GM20000 (cell line): Measurements from ENCODE around the gene HES7.
"Not testable (repeated sequence)": the region's sequence is repeated elsewhere in the genome, so short reads cannot be mapped to it uniquely, and the experiment has no call there.

ENCODE experiments used
- DNase-seq: peaks from one replicate; pipeline ENCODE4 v3.0.0; 2012; ENCODE audit warnings: low spot score
- CTCF ChIP-seq: IDR thresholded peaks from 2 replicates; pipeline ENCODE4 v1.5.1; 2012; ENCODE audit warnings: mild to moderate bottlenecking, control low read depth; ENCODE audit errors: extremely low read depth, missing control alignments

Gene HES7

GRCh38 chr17:8081876-8082275, 42.0 kb downstream of the HES7 start:
- no peak for DNase-seq
- no peak for TF ChIP-seq CTCF

GRCh38 chr17:8080799-8081219, 43.1 kb downstream of the HES7 start:
- DNase-seq: no peak
- TF ChIP-seq CTCF: no peak

- DNase-seq: no peak
- no peak for TF ChIP-seq CTCF
Observed at GRCh38 chr17:8080208-8080798, 43.6 kb downstream of the HES7 start.

- DNase-seq: peak; percentile 94
- TF ChIP-seq CTCF: peak; percentile 76
Observed at GRCh38 chr17:8079291-8080207, 44.4 kb downstream of the HES7 start.

DNA sequence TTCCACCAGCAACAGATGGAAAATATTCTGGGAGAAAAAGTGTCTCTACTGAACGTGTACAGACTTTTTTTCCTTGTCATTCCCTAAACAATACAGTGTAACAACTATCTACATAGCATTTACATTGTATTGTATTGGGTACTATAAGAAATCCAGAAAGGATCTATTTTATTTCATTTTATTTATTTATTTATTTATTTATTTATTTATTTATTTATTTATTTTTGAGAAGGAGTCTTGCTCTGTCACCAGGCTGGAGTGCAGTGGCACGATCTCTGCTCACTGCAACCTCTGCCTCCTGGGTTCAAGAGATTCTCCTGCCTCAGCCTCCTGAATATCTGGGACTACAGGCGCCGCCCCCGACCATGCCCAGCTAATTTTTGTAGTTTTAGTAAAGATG, 46.0 kb downstream of the HES7 start:
- DNase-seq: not testable (repeated sequence)

DNA sequence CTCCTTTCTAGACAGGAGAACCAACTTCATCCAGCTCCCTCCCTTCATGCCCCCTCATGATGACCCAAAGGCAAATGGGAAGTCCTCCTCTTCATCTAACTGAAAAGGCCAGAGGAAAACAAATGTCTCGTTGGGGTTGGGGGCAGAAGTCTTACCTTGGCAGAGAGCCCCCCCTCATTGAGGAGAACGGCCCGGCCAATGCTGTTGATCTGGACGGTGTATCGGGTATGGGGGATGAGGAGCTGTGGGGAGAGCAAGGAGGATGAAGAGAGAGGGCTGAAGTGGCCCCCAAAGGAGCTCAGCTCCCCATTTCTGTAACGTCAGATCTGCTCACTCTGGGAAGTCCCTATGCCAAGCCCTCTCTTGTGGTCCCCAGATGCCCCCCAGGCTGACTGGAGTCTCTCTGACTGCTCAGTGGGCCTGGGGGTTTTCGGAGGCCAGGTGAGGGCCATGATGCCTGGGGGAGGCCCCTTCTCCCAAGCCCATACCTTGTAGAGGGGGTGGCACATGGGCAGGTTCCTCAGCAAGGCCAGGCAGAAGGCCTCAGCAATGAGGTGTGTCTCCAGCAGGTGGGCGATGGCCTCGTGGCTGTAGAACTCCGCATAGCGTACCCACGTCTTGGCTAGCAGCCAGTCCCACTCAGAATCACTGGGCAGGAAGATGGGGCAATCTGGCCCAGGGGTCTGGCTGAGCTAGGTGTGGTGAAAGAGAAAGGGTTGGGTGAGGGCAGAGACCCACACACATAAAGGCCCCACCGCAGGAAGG, 47.2 kb downstream of the HES7 start:
- TF ChIP-seq CTCF: no peak
- DNase-seq: no peak

- no peak for DNase-seq
- no peak for TF ChIP-seq CTCF
Observed at GRCh38 chr17:8075574-8076342, 48.1 kb downstream of the HES7 start.
